ENCODE measurements around the gene CCN6.

The CCN6 gene

DNA sequence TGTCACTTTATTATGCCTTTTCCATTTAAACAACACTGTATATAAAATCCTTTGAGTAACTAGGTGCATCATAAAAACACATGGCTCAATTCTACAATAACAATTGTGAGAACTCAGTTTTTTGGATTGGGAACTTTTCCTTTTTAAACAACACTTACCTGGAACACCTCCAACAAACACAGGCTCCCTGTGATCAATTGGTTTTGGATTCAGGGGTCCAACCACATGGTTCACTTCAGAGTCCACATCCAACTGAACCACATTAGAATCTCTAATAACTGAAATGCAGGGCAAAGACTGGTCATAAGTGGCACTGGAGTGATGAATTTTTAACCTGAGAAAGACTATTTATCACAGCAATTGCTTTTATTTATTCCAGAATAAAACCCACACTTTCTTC lies 60.0 kb downstream of the CCN6 start (continued):
- TF ChIP-seq, protein P1, sequence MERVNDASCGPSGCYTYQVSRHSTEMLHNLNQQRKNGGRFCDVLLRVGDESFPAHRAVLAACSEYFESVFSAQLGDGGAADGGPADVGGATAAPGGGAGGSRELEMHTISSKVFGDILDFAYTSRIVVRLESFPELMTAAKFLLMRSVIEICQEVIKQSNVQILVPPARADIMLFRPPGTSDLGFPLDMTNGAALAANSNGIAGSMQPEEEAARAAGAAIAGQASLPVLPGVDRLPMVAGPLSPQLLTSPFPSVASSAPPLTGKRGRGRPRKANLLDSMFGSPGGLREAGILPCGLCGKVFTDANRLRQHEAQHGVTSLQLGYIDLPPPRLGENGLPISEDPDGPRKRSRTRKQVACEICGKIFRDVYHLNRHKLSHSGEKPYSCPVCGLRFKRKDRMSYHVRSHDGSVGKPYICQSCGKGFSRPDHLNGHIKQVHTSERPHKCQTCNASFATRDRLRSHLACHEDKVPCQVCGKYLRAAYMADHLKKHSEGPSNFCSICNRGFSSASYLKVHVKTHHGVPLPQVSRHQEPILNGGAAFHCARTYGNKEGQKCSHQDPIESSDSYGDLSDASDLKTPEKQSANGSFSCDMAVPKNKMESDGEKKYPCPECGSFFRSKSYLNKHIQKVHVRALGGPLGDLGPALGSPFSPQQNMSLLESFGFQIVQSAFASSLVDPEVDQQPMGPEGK (tag by site-specific recombination; IDR thresholded peaks at IDR 0.05) = no peak
- TF ChIP-seq ZNF350 (tag by site-specific recombination; IDR thresholded peaks at IDR 0.05) (no peak), ZNF24 (tag by site-specific recombination; IDR thresholded peaks at IDR 0.05) (no peak), SP7 (tag by site-specific recombination; IDR thresholded peaks at IDR 0.05) (no peak)

GRCh38 chr6:112114577-112115223 lies 60.8 kb downstream of the CCN6 start:
- ChIA-PET CTCF (interaction anchor here (1.3 kb wide), 1 partner anchor 24 kb away, joined by 3 read pairs; no protein-coding TSS in a partner anchor), POLR2A (no interaction called here)
- H3K4me1 ChIP-seq (ENCODE audit: control insufficient read depth, insufficient read depth, low read length) = no peaks in the 10 kb centered on the region
- no peaks in the 10 kb centered on the region for H3K9me3 ChIP-seq (ENCODE audit: control insufficient read depth, insufficient read depth, low read depth, low read length)
- no peak for TF ChIP-seq OSR2 (tag by site-specific recombination; IDR thresholded peaks at IDR 0.05)
- TF ChIP-seq ZNF175 (tag by site-specific recombination; IDR thresholded peaks at IDR 0.05) = no peak
- TF ChIP-seq, protein P2, sequence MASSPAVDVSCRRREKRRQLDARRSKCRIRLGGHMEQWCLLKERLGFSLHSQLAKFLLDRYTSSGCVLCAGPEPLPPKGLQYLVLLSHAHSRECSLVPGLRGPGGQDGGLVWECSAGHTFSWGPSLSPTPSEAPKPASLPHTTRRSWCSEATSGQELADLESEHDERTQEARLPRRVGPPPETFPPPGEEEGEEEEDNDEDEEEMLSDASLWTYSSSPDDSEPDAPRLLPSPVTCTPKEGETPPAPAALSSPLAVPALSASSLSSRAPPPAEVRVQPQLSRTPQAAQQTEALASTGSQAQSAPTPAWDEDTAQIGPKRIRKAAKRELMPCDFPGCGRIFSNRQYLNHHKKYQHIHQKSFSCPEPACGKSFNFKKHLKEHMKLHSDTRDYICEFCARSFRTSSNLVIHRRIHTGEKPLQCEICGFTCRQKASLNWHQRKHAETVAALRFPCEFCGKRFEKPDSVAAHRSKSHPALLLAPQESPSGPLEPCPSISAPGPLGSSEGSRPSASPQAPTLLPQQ (tag by site-specific recombination; IDR thresholded peaks at IDR 0.05) = no peak
- no peak for TF ChIP-seq ZNF169 (tag by site-specific recombination; IDR thresholded peaks at IDR 0.05)
- TF ChIP-seq BCL11B (tag by site-specific recombination; IDR thresholded peaks at IDR 0.05; ENCODE audit: low read depth) = no peak
- no peak for TF ChIP-seq ZNF792 (tag by site-specific recombination; IDR thresholded peaks at IDR 0.05)
- no peak for TF ChIP-seq ZNF544 (tag by site-specific recombination; IDR thresholded peaks at IDR 0.05)
- TF ChIP-seq, protein P3, sequence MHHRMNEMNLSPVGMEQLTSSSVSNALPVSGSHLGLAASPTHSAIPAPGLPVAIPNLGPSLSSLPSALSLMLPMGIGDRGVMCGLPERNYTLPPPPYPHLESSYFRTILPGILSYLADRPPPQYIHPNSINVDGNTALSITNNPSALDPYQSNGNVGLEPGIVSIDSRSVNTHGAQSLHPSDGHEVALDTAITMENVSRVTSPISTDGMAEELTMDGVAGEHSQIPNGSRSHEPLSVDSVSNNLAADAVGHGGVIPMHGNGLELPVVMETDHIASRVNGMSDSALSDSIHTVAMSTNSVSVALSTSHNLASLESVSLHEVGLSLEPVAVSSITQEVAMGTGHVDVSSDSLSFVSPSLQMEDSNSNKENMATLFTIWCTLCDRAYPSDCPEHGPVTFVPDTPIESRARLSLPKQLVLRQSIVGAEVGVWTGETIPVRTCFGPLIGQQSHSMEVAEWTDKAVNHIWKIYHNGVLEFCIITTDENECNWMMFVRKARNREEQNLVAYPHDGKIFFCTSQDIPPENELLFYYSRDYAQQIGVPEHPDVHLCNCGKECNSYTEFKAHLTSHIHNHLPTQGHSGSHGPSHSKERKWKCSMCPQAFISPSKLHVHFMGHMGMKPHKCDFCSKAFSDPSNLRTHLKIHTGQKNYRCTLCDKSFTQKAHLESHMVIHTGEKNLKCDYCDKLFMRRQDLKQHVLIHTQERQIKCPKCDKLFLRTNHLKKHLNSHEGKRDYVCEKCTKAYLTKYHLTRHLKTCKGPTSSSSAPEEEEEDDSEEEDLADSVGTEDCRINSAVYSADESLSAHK (tag by site-specific recombination; IDR thresholded peaks at IDR 0.05) = no peak
- no peak for TF ChIP-seq ZNF266 (tag by site-specific recombination; IDR thresholded peaks at IDR 0.05; ENCODE audit: low read depth)
- H3K4me3 ChIP-seq (ENCODE audit: low read depth, low read length) = no peak overlapping the region
- no peak overlapping the region for H3K27ac ChIP-seq (ENCODE audit: extremely low read depth, low read depth, low read length)
- H3K36me3 ChIP-seq (ENCODE audit: control insufficient read depth in 2 of 2, insufficient read depth in 1 of 2, low read length in 2 of 2) = peaks cover 0 to 4% of the 10 kb centered on the region in 2 experiments; a peak in 1 of 3 replicates

DNA sequence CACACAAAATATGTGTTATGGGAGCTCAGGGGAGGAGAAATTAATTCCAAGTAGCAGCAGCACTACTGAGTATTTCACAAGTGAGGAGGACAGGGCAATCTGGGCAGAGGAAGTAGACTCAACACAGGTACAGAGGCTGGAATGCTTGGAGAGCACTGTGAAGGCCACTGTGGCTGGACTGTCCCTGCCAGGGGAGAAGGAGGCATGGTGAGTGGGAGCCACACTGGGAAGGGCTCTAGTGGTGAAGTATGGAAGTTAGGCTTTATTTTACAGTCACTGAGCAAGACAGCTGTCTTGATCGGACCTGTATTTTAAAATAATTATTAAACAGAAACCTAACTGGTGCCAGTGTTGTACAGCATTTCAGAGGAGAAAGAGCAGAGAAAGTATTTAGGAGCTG lies 62.3 kb downstream of the CCN6 start:
- POLR2A ChIA-PET = interaction anchor here (1.3 kb wide), 1 partner anchor 29 kb away, joined by 3 read pairs; the partner anchor contains the start of genes FAM229B and TUBE1
- Histone ChIP-seq H3K9me3 (ENCODE audit: control insufficient read depth, insufficient read depth, low read depth, low read length) (no peaks in the 10 kb centered on the region), H3K4me3 (ENCODE audit: low read depth, low read length) (no peak overlapping the region), H3K4me1 (ENCODE audit: control insufficient read depth, insufficient read depth, low read length) (no peaks in the 10 kb centered on the region), H3K27ac (ENCODE audit: extremely low read depth, low read depth, low read length) (no peak overlapping the region), H3K36me3 (ENCODE audit: control insufficient read depth in 2 of 2, insufficient read depth in 1 of 2, low read length in 2 of 2) (peaks cover 0 to 4% of the 10 kb centered on the region in 2 experiments; a peak in 1 of 3 replicates)
- CTCF ChIA-PET = interaction anchor here (0.6 to 1.3 kb wide), 3 partner anchors 26 to 131 kb away, joined by 3 to 4 read pairs (median 3); no protein-coding TSS in a partner anchor
- TF ChIP-seq, protein P4, sequence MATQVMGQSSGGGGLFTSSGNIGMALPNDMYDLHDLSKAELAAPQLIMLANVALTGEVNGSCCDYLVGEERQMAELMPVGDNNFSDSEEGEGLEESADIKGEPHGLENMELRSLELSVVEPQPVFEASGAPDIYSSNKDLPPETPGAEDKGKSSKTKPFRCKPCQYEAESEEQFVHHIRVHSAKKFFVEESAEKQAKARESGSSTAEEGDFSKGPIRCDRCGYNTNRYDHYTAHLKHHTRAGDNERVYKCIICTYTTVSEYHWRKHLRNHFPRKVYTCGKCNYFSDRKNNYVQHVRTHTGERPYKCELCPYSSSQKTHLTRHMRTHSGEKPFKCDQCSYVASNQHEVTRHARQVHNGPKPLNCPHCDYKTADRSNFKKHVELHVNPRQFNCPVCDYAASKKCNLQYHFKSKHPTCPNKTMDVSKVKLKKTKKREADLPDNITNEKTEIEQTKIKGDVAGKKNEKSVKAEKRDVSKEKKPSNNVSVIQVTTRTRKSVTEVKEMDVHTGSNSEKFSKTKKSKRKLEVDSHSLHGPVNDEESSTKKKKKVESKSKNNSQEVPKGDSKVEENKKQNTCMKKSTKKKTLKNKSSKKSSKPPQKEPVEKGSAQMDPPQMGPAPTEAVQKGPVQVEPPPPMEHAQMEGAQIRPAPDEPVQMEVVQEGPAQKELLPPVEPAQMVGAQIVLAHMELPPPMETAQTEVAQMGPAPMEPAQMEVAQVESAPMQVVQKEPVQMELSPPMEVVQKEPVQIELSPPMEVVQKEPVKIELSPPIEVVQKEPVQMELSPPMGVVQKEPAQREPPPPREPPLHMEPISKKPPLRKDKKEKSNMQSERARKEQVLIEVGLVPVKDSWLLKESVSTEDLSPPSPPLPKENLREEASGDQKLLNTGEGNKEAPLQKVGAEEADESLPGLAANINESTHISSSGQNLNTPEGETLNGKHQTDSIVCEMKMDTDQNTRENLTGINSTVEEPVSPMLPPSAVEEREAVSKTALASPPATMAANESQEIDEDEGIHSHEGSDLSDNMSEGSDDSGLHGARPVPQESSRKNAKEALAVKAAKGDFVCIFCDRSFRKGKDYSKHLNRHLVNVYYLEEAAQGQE (tag by site-specific recombination; IDR thresholded peaks at IDR 0.05) = no peak
- TF ChIP-seq BCL11A (tag by site-specific recombination; IDR thresholded peaks at IDR 0.05; ENCODE audit: low read depth) (no peak), ZNF610 (tag by site-specific recombination; IDR thresholded peaks at IDR 0.05; ENCODE audit: borderline replicate concordance) (no peak), TRIM28 (IDR thresholded peaks at IDR 0.05; ENCODE audit: borderline replicate concordance, low read length) (no peak), ZNF658 (tag by site-specific recombination; IDR thresholded peaks at IDR 0.05) (no peak), ZEB2 (tag by site-specific recombination; IDR thresholded peaks at IDR 0.05) (no peak), GLIS2 (tag by site-specific recombination; IDR thresholded peaks at IDR 0.05) (no peak), ZNF23 (tag by site-specific recombination; IDR thresholded peaks at IDR 0.05; ENCODE audit: borderline replicate concordance) (no peak), ZBTB1 (tag by site-specific recombination; IDR thresholded peaks at IDR 0.05) (no peak)

Measured in HEK293 (cell line).